HG02798 (cell line): Measurements from ENCODE around the gene SH2D3C.

ENCODE experiments used
- ATAC-seq: cut with Tn5 transposase; IDR thresholded peaks from one replicate; pipeline ENCODE4 v1.9.1; 2021; ENCODE audit warnings: mild to moderate bottlenecking; ENCODE audit not compliant: unreplicated experiment, poor library complexity

The SH2D3C gene

GRCh38 chr9:127809002-127809539, 30.6 kb upstream of the SH2D3C start:
- ATAC-seq = no peak

DNA sequence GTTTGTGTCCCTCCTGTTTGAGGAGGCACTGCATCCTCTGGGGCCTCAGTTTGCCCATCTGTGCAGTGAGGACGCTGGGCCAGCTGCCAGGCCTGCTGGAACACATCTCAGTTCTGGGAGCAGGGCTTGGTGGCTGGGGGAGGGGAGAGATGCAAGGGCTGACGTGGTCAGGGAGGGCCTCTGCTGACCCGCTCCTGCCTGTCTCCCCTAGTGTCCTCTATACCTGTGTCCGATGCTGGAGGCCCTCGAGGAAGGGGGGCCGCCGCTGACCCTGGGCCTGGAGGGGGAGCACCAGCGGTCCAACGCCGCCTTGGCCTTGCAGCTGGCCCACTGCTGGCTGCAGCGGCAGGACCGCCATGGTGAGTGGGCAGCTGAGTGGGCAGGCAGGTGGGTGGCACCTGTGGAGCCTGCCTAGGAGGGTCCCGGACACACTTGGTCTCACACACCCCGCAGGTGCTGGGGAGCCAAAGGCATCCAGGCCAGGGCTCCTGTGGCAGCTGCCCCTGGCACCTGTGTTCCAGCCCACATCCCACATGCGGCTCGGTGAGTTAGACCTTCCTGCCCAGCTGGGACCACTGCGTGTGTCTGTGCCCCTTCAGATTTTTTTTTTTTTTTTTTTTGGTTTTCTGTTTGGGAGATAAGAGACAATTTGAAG, 30.0 kb upstream of the SH2D3C start:
- ATAC-seq = no peak

DNA sequence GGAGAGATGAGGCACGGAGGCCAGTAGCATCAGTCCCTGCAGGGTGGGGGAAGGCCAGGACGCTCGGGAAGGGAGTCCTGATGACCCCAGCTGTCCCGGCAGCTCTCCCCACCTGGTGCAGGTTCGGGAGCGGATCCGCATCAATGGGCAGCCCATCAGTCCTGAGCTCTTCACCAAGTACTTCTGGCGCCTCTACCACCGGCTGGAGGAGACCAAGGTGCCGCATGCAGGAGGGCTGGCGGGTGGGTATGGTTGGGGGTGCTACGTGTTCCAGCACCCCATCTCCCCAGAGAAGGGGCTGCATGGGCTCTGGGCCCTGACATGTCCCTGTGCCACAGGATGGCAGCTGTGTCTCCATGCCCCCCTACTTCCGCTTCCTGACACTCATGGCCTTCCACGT, 28.4 kb upstream of the SH2D3C start:
- ATAC-seq = no peak

- no peak for ATAC-seq
Observed at GRCh38 chr9:127805620-127806019, 27.2 kb upstream of the SH2D3C start.

- no peak for ATAC-seq
Observed at GRCh38 chr9:127803507-127804352, 25.3 kb upstream of the SH2D3C start.

GRCh38 chr9:127802576-127803443, 24.3 kb upstream of the SH2D3C start, which contains the start of gene FPGS:
FPGS (plus strand) TSS chr9:127802882; CDS start chr9:127802925, 43 bp downstream.
- peak; percentile 80 for ATAC-seq

DNA sequence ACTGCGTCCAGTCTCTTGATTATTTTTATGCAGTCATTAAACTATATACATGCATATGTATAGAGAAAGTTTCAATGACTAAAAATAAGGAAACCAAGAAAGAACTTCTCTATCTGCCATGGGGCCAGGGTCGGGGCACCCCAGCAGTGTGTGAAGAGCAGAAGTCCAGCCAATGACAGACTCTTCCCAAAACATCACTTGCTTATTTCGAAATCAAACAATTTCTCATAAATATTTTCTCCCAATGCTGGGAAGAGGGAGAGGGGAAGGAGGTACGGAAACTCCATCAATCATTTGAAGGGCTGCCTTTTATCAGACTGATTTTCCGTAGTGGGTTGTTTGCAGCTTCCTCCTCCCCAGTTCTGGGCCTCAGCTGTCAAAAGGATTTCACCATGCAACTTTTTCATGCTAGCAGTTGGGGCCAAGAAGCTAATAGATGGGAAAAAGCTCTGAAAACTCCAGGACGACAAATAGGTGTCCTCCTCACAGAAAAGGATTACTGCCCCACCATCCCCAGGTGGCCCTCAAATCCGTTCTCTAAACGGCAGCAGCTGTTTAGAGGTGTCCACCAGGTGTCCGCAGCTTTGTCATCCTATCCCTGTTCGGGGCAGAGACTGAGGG, 23.6 kb upstream of the SH2D3C start:
- no peak for ATAC-seq

DNA sequence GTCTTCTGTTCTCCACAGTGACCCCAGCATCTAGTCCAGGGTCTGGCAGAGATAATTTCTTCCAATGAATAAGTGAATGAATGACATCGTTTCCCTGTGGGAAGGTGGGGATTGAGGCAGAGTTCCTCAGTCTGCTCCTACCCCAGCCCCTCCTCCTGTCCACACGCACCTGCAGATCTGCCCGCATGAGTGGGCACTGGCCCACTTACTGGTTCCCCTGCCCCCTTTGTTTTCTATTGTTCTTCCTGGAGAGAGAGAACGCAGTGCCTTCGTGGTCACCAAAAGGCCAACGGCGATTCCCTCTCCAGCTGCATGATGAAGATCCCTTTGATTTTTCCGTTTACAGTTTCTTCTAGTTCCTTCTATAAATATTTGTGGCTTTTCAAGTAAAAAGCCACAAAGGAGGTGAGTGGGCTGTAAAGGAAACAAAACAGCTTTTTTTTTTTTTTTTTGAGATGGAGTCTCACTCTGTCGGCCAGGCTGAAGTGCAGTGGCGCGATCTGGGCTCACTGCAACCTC, 18.4 kb upstream of the SH2D3C start:
- no peak for ATAC-seq

- no peak for ATAC-seq
Observed at GRCh38 chr9:127796225-127796813, 17.9 kb upstream of the SH2D3C start.

DNA sequence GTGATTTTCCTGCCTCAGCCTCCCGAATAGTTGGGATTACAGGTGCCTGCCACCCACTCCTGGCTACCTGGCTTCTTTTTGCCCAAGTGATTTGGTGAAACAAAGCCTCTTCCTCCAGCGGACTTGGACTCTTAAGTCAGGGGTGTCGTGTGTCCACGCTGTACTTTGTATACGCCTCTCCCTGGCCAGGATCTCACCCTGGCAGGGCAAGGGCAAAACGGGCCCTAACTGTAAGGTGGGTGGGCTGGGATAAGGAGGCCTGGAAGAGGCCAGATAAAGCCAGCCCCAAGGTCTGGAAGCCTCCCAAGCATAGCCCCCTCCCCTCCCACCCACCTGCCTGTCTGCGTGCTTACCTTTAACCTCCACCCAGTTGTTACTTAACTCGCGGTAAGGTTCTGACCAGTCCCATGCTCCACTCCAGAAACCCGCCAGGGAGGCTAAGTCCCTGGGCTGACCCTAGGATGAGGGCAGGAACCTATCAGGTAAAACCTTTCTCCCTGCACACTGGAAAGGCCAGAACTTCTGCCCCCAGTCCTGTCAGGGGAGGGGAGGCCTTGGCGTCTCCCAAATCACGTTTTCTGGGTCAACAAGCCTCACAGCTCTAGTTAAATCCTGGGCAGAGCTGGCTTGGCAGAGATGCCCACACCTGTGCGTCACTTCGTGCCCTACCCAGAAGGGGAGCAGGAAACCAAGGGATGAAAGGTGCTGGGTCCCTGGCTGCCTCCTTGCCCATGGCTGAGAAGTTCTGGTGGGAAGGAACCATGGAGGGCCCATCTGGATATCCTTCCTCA, 15.7 kb upstream of the SH2D3C start:
- no peak for ATAC-seq

GRCh38 chr9:127793093-127793708, 14.7 kb upstream of the SH2D3C start:
- no peak for ATAC-seq

GRCh38 chr9:127792417-127793031, 14.1 kb upstream of the SH2D3C start:
- no peak for ATAC-seq

DNA sequence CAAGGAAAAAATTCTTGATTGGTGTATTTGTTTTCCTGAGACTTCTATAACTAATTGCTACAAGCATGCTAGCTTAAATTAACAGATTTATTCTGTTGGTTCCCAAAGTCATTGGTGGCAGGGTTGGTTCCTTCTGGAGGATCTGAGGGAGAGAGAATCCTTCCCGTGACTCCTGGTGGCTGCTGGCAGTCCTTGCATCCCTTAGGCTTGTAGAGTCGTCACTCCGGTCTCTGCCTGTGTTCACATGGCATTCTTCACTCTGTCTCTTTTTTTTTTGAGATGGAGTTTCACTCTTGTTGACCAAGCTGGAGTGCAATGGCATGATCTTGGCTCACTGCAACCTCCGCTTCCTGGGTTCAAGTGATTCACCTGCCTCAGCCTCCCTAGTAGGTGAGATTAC, 12.6 kb upstream of the SH2D3C start:
- ATAC-seq = no peak

GRCh38 chr9:127790094-127790855, 11.8 kb upstream of the SH2D3C start:
- ATAC-seq = no peak

GRCh38 chr9:127789179-127789578, 10.7 kb upstream of the SH2D3C start:
- no peak for ATAC-seq

- no peak for ATAC-seq
Observed at GRCh38 chr9:127788337-127789011, 10.0 kb upstream of the SH2D3C start.

DNA sequence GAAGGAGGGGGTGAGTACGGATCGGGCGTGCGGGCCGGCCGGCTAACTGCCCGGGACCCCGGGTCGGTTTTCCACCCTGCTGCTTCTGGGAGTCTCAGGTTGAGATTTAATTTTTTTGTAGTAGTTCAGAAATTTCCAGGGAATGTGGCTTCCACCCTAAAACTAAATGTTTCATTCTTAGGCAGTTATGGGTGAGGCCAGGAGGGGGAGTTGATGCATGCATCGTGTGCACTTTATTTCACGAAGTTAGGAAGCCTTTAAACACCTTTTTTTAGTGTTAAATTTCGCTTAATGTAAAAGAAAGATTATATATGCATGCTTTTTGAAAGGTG, 8.3 kb upstream of the SH2D3C start:
- ATAC-seq = no peak
